Activated naive CD4-positive, alpha-beta T cell treated with Interleukin-2 at 50 U/mL for 16 hours (primary cell): Measurements from ENCODE around the gene IGSF3.
"Not testable (repeated sequence)": the region's sequence is repeated elsewhere in the genome, so short reads cannot be mapped to it uniquely, and the experiment has no call there.

Experiments used
- DNase-seq: peaks from one replicate; pipeline ENCODE4 v3.0.0-alpha.2; 2020

The IGSF3 gene

GRCh38 chr1:116571215-116571919 is 96.2 kb downstream of the IGSF3 start:
- DNase-seq = no peak

- DNase-seq = peak; percentile 88
These were observed 96.9 kb downstream of the IGSF3 start, which contains the start of gene CD58 for GRCh38 chr1:116570358-116571214. Gene CD58, minus strand, starts transcription at chr1:116571026. Its CDS starts 54 bp downstream, at chr1:116570972.

- DNase-seq = peak; percentile 63
These were observed 97.7 kb downstream of the IGSF3 start for GRCh38 chr1:116569776-116570357.

- DNase-seq = no peak
These were observed 98.2 kb downstream of the IGSF3 start for GRCh38 chr1:116569381-116569670.

GRCh38 chr1:116568662-116569380 is 98.7 kb downstream of the IGSF3 start:
- DNase-seq = no peak

- DNase-seq = no peak
These were observed 99.5 kb downstream of the IGSF3 start for GRCh38 chr1:116567790-116568661.

- DNase-seq = no peak
These were observed 102.3 kb downstream of the IGSF3 start for GRCh38 chr1:116565222-116565621.

- DNase-seq = no peak
These were observed 103.1 kb downstream of the IGSF3 start for GRCh38 chr1:116564426-116564825.

- DNase-seq = not testable (repeated sequence)
These were observed 105.1 kb downstream of the IGSF3 start for GRCh38 chr1:116562465-116562864.

- no peak for DNase-seq
These were observed 106.0 kb downstream of the IGSF3 start for GRCh38 chr1:116561563-116561962.

- DNase-seq = no peak
These were observed 106.6 kb downstream of the IGSF3 start for GRCh38 chr1:116560704-116561490.

GRCh38 chr1:116559304-116559761 is 108.2 kb downstream of the IGSF3 start:
- DNase-seq = no peak

GRCh38 chr1:116558571-116558970 is 109.0 kb downstream of the IGSF3 start:
- no peak for DNase-seq

- no peak for DNase-seq
These were observed 109.4 kb downstream of the IGSF3 start for GRCh38 chr1:116558140-116558549.

GRCh38 chr1:116557323-116557878 is 110.1 kb downstream of the IGSF3 start:
- no peak for DNase-seq

- DNase-seq = peak; percentile 87
These were observed 111.1 kb downstream of the IGSF3 start for GRCh38 chr1:116556289-116557006.

- no peak for DNase-seq
These were observed 112.6 kb downstream of the IGSF3 start for GRCh38 chr1:116554924-116555323.

- no peak for DNase-seq
These were observed 114.0 kb downstream of the IGSF3 start for GRCh38 chr1:116553386-116554115.

- no peak for DNase-seq
These were observed 121.1 kb downstream of the IGSF3 start for GRCh38 chr1:116546354-116546977.
